GM21447 (cell line): ENCODE results near the gene LAMA3.

Source experiments
- ATAC-seq: cut with Tn5 transposase; IDR thresholded peaks from one replicate; pipeline ENCODE4 v1.9.1; 2021; ENCODE audit not compliant: unreplicated experiment

LAMA3 gene

DNA sequence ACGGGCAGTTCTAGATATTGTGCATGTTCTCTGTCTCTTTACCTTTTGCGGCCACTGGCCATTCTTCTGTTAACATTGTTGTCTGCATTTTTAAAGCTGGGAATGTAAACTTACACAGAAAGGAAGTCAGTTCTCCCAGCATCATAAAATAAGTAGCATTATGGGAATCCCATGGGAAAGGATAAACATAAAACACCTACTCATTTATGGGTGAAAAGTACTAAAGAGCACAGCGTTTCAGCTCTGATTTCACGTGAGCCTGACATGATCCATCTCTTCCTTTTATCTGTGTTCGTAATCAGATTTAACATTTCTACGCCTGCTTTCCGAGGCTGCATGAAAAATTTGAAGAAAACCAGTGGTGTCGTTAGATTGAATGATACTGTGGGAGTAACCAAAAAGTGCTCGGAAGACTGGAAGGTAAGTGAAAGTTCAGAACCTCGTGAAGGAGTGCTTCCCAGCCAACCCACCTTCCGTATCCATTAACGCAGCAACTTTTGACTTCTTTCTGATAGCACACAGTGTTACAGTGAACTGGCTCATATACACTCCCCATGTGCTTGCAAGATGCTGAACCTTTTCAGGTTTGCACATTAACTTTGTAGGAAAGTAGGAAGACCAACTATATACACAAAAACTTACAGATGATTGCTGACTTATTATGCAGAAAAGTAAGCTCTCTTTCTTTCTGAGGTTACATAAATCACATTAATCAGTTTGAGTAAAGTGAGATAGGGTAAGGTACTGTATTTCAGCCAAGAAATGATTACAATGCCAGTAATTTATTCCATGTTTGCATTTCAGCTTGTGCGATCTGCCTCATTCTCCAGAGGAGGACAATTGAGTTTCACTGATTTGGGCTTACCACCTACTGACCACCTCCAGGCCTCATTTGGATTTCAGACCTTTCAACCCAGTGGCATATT is 238.8 kb downstream of the LAMA3 start:
- no peak for ATAC-seq

DNA sequence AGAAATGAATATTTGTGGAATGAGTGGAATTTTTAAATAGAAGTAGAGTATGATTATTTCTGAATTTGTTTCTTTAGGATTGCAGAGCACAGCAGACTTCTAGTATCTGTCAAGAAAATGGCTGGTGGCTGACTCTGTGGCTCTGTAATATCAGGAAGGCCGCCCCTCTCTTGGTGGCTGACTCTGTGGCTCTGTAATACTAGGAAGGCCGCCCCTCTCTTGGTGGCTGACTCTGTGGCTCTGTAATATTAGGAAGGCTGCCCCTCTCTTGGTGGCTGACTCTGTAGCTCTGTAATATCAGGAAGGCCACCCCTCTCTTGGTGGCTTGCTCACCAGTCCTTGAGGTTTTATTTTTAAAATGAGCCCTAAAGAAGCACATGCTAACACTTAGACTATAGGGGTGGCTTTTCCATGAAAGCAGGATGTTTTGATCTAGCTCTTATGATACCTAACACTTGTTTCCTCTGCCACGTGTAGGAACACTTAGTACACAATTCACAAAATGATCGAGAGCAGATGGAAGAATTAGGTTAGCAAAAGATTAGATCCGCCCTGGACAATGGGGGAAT is 240.2 kb downstream of the LAMA3 start:
- ATAC-seq, result no peak

DNA sequence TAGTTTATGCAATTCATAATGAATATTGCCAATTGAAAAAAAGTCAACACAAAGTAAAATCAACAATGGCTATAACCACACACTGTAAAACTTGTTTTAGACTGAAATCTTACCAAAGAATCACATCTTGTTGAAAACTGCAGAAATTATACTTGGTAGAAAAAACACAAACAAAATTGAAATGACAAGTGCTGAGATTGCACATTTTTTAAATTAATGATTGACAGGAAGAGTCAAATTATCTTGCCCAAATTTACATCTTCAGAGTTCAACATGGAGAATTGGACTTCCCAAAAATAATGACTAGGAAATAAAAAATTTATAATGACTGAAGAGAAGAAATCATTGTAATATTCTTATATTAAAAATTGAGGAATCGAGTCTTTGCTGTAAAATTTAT is 240.7 kb downstream of the LAMA3 start:
- ATAC-seq, result no peak

DNA sequence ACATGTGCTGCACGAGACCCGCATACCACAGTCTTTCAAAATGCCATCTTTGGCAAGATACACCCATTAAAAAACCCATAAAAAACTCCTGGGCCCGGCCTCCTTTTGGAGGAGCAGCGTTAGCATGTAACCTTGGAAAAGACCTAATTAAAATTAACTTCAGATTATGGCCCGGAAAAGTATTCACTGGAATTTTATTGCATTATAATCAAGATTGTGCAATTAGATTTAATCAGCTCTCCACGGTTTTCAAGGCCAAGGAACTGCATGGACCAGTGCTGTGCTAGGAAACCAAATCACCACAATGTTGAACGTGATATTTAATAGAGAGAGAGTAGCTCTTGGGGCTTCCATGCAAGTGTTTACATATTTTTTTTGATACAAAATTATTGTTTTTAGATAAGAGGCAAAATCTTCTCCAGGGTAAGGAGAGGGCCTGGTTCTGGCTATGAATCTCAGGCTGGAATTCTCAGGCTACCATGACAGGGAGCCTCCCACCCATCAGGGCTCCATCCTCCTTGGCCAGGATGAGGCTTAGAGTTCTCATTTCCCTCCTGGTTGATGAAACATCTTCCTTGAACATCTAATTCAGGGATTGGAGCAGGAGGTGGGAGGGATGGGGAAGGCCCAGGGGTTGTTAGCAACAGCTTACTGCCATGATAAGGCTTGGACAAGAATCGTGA is 243.3 kb downstream of the LAMA3 start:
- ATAC-seq, result no peak

DNA sequence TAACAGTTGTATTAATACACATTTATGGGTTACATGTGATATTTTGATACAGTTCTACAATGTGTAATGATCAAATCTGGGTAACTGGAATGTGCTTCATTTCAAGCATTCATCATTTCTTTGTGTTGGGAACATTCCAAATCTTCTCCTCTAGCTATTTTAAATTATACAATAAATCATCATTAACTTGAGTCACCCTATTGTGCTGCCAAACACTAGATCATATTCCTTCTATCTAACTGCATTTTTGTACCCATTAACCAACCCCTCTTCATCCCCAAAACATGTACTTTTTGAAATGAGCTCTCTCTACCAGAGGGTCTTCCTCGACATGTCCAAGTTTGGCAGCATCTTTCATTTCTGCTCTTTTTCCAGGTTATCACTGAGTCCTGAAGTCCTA is 244.2 kb downstream of the LAMA3 start:
- ATAC-seq, result no peak

DNA sequence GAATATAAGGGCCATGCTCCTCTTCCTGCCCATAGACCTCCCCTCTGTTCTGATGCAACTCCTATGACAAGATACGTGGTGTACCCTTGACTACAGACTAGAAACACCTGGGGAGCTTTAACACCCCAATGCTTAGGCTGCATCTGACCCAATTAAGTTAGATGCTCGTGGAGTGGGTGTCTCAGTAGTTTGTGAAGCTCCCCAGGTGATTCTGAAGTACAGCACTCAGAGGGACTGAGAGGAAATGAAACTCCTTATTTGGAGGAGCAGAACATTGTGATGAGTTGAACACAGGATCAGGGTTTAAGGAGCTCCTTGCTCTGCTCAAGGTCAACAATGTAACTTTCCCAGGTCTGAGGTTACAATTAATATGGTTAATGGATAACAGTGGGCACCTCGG is 245.0 kb downstream of the LAMA3 start:
- ATAC-seq, result no peak

DNA sequence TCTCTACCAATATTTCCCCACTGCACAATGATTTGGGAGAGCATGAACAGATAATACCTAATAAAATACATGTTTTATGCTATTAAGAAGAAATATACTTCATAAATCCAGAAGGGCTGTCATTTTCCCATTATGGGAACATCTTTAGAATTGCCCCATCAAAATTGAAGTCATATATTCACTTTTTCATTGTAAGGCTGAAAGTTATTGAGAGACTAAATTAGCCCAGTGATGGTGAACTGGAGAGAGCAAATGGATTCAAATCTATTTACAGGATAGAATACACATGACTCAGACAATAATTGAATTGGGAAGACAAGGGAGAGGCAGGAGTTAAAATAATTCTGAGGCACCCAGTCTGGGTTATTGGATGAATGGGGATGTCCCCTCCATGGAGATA is 245.6 kb downstream of the LAMA3 start:
- no peak for ATAC-seq

DNA sequence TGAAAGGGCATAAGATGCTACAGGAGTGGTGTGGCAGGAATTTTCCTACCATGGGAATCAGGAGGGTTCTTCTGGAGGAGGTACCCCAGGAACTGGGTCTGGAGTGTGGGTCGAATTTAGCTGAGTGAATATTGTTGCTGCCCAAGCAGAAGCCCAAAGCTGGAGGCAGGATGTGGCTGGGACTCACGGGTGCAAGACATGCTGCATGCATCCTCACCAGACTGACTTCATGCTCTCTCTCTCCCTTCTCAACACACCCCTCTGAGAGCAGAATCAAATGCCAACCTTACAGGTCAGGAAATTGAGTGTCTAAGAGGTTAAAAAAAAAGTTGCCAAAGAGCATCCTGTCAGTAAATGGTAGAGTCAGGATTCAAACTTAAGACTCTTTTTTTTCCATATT is 246.6 kb downstream of the LAMA3 start:
- no peak for ATAC-seq

DNA sequence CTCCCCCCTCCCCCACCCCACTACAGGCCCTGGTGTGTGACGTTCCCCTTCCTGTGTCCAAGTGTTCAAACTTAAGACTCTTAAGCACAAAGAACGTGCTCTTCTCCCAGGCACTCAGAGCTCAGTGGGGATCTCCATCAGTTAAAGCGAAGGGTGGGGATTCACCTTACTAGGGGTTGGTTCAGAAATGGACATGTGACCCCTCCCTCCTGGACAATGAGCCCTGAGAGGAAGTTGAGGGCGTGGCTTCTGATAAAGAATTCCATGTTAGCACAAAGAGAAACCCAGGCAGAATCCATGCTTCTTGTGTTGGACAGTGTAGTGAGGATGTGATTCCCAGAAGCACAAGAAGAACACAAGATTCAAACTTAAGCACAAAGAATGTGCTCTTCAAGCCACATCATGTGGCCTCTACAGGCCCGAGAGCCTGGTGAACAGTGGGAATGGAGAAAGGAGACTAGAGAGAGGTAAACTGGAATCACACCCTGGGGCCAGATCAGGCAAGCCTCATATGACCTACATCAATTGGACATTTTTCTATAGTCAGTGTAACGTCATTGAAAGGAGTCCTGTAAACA is 247.2 kb downstream of the LAMA3 start:
- ATAC-seq, result no peak

DNA sequence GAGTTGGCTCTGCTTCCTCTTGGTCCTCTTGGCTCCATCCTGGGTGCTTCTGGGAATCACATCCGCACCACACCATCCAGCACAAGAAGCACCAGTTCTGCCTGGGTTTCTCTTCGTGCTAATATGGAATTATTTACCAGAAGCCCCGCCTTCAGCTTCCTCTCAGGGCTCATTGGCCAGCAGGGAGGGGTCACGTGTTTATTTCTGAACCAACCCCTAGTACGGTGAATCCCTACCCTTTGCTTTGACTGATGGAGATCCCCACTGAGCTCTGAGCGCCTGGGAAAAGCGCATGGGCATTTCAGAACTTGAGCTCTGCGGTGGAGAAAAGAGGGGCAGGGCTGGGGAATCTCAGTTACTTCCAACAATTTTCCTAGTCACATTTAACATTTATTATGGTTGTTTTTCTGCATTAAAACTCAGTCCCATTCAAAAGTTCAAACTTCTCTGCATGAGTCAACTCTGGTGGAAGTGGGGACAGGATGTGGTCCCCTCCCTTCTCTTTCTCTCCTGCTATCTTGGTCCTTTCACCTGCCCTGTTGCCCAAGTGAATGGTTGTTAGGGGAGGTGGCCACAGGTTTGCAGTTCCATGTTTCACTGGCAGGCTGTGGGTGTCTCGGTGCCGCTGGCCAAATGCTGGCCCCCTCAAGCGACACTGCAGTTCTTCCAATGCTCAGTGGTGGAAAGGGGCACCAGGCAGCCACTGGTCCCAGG is 248.9 kb downstream of the LAMA3 start:
- no peak for ATAC-seq

DNA sequence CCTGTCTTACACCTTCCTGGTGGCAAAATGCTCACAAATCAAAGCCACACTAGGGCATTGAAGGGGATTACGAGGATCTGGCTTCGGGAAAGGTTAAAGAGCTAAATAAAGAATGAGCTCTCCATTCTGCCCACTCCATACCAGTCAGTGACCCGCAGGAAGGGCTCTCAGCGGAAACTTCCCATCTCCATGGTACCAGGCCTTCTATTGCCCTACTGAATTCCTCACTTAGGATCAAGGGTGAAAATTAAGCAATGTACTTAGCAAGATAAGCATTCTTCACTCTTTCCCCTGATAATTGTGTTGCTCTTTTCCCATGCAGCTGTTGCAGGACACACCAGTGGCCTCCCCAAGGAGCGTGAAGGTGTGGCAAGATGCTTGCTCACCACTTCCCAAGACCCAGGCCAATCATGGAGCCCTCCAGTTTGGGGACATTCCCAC is 249.7 kb downstream of the LAMA3 start:
- no peak for ATAC-seq

DNA sequence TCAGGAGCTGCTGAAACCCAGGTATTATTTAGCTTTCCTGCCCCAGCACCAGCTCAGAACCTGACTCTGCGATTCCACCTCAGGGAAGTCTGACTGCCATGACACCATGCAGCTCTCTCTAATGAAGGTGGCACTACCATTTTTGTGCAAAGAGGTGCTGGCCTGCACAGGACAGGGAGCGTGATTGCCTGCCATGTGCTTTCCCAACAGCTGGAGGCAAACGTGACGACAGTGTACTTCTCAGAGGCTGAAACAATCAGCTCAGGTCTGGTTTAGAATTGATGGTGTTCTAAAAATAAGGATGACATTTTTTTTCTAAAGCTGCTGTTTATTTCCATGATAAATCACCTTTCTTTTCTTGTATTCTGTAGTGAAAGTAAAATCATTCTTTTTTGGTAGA is 250.1 kb downstream of the LAMA3 start:
- no peak for ATAC-seq

DNA sequence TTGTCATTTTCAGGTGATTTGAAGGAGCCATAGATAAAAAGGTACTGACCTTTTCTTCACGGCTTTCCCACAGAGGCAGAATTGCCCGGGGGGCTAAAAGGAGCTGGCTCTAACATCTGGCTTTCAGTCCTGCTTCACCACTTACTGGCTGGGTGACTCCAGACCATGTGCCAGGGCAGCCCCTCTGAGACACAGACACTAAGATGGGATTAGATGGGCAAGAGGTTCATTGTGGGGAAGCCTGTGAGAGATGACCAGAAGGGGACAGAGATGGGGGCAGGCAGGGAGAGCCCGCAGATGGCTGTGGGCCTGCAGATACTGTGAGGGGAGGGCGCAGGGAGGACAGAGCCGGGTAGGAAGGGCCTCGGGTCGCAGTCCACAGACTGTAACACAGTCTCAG is 250.6 kb downstream of the LAMA3 start:
- no peak for ATAC-seq

DNA sequence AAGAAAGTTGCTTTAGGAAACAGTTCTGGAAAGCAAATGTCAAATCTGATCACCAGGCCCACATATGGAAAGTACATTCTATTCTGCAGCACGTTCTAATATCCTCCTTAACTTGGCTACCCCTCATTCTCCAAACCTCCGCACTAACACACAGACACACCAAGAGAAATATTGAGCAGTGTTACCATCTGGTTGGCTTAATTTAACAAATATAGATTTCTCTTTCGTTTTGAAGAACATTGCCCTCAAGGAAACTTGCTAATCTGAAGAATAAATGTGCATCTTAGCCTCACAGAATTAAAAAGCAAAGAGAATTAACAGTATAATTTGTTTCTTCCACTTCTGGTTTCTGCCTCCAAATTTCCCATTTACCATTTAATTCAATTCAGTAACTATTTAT is 252.5 kb downstream of the LAMA3 start:
- ATAC-seq, result no peak

DNA sequence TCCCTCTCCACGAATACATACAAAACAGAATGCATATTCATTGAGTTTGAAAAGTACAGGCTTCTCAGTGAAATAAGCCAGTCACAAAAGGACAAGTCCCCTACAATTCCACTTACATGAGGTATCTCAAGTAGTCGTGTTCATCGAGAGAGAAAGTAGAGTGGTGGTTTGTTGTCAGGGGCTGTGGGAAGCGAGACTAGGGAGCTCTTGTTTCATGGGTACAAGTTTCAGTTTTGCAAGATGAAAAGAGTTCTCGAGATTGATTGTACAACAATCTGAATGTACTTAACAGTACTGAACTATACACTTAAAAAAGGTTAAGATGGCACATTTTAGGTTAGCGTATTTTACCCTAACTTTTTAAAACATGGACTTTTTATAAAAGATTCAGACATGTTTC is 253.9 kb downstream of the LAMA3 start:
- ATAC-seq, result peak; percentile 74

DNA sequence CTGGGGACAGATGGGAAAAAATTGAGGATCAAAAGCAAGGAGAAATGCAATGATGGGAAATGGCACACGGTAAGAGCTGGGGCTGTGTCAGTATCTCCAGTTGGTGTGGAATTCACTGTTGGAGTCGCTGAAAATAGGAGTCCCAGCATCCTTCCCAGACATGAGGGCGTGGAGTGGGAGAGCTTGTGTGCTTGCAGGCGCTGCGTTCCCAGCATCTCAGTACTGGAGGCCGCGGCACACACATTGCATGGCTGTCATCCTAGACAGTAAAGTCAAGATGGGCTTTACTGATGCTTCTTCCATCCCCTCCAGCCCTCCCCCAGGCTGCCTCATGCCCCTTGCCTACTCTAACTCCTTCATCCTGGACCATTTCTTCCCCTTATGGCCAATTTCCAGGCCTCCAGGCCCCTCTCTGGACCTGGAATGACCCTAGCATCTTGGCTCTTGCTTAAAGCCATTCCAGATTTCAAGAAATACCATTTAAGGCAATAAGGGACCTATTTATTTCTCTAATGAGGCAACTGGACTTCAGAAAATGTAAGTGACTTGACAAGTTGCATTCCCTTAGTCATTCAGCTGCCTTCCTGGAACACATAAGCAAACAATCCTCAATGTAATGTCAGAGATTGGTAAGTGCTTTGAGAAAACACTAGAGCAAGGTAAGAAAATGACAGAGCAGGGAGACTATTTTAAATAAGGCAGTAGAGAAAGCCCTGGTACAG is 254.8 kb downstream of the LAMA3 start:
- no peak for ATAC-seq

DNA sequence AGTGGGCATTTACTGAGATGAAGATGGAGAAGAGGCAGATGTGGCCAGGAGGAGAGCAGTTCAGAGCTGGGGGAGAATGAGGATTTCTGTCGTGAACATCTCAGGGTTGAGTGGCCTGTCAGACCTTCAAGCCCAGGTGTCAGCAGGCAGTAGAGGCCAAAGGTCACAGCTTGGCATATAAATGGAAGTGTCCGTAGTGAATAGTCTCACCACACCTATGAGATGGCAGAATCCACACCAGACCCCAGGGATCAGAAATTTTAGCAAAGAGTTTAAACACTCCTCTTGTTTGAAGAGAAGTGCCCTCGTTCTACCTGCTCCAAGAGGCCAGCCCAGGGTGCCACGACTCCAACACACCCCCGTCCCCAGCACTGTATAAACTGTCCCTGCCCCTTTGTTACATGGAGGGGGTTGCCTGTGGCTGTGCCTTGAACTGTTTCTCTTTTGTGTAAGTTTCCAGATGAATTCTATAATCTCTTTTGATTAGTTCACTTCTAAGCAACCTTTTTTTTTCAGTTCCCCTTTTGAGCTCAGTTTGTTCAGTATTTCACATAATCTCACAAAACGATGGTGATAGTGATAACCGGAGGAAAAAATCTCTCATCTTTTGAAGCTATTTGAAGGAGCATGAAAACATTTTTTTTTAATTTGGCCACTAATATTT is 256.3 kb downstream of the LAMA3 start:
- peak; percentile 42 for ATAC-seq

DNA sequence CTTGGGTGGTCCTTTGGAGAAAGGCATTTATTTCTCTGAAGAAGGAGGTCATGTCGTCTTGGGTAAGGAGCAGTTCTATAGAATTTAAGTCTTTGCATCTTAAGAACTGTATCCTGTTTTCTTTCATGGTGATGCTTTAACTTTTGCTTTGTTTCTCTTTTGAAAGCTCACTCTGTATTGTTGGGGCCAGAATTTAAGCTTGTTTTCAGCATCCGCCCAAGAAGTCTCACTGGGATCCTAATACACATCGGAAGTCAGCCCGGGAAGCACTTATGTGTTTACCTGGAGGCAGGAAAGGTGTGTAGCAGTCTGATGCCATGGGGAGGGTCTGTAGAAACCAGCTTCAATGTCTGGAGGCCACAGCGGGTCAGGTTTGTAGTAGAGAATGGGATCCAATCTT is 260.6 kb downstream of the LAMA3 start:
- no peak for ATAC-seq

DNA sequence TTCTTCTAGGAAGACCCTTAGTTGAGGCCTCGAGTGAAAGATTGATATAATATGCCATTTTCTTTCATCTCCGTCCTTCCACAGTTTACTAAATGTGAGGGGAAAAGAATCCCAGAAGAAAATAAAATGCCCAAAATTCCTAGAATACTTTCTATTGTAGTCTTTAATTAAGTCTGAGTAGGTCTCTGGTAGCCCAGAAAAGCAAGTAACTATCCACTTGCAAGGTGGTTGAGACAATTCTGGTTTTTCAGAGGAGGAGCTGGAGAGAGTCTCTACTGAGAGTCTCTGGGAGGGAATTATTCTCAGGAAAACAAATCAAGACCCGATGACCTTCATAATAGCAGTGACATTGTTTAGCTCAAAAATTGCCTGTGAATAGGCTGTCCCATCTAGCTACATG is 261.4 kb downstream of the LAMA3 start:
- ATAC-seq, result no peak

DNA sequence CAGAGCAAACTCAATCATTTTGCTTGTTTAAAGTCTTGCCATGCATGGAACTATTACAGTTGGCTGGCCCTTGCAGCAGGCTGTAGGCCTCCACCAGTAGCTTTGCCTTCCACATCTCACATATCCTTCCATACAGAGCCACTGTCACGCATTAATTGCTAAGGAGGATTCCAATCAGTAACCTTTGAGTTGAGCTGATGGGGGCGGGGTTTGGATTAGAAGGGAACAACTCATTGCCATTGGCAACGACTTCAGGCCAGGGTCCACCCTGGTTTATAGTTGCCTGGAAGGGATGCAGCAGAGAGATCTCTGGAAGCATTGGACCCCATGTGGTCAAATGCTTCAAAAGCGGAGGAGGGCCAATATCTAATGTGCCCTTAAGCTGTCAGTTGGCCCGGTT is 262.0 kb downstream of the LAMA3 start:
- no peak for ATAC-seq
